Hippocampal formation (tissue), 2 donors: ENCODE measurements around the gene PSMB8.
"Not testable (repeated sequence)": the region's sequence is repeated elsewhere in the genome, so short reads cannot be mapped to it uniquely, and the experiment has no call there.

Source experiments
- DNase-seq, 2 donors: peaks; one replicate each; lab custom pipeline; 2025; lab: John Stamatoyannopoulos, UW

Gene PSMB8

DNA sequence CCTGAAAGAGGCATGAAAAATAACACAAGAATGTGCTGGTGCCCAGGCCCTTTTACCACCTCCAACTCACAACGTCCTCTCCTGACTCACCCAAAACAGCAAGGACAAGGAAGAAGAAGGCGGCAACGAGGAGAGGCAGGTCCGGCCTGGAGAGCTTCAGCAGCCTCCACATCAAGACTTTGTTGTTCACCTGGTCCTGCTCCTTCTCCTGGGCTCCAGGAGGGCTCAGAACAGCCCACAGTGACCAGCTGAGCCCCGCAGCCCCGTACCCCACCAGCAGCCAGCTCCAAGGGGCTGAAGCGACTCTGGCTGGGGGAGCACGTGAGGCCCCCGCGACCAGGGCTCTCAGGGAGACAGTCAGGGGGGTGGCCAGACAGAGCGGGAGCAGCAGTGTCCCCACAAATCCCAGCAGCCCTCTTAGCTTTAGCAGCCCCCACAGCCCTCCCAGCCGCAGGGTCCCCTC is 6.2 kb downstream of the PSMB8 start:
- no peak for DNase-seq

DNA sequence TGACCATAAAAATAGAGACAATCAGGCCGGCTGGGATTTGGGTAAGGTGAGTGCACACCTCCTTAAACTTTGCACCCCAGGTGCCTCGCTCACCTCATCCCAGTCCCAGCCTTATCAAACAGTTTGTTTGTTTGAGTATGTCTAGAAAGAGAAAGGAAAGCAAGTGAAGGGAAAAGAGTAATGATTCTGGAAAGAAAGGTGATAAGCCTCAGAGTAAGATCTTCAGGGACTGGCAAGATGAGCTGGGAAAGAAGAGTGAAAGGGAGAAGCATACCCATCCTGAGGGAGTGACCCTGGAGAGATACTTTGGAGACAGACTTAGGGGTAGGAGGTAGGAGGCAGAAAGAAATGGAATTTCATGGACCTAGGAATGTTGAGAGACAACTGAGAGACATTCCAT is 7.0 kb downstream of the PSMB8 start:
- no peak for DNase-seq

DNA sequence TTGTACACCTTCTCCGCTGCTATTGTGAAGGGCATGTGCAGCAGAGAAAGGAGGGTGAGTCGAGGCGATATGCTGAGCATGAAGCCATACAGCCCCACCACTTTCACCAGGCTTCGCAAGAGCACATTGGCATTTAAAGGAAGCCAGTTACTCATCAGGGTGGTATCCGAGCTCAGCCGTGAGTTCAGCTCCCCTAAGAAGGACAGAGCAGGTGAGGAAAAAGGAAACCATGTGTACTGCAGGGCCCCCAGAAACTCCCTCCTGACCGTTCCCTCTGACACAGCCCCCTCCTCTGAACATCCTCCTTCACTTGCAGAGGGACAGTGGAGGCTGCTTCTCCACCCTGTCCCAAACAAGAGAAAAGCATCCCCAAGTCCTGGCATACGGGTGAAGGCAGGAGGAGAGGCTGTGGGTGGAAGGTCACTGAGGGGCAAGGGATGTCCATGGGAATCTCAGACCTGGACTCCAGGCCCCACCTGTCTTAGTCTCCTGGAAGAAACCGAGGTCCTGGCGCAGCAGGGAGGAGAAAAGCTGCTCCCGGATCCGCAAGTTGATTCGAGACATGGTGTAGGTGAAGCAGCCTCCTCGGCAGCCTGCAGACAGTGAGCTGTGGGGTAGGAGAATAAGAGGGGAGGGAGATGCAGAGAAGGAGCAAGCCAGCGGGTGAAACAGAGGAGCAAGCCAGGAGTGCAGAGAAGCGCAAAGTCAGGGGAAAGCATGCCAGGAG is 8.5 kb downstream of the PSMB8 start:
- DNase-seq = no peak

DNA sequence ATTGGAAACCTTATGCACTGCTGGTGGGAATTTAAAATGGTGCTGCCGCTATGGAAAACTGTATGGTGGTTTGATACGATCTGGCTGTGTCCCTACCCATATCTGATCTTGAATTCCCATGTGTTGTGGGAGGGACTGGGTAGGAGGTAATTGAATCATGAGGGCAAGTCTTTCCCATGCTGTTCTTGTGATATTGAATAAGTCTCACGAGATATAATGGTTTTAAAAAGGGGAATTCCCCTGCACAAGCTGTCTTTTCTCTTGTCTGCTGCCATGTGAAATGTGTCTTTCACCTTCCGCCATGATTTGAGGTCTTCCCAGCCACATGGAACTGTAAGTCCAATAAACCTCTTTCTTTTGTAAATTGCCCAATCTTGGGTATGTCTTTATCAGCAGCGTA is 10.2 kb downstream of the PSMB8 start:
- no peak for DNase-seq

DNA sequence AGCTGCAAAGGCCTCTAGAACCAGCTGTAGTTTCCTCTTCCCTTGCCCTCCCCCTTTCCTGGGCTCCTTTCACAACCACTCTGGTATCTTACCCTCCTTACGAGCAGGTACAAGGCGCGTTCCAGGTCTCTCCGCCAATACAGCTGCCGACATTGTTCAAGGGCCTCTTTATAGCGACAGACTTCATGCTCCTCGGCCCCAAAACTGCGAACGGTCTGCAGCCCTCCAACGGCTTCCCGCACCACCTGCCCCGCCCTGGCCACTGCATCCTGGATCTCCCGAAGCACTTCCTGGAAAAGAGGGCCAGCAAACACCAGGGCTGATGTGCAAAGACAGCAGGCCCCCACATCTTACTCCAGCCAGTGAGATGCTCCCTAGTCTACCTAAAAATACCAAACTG is 11.3 kb downstream of the PSMB8 start:
- DNase-seq = no peak

DNA sequence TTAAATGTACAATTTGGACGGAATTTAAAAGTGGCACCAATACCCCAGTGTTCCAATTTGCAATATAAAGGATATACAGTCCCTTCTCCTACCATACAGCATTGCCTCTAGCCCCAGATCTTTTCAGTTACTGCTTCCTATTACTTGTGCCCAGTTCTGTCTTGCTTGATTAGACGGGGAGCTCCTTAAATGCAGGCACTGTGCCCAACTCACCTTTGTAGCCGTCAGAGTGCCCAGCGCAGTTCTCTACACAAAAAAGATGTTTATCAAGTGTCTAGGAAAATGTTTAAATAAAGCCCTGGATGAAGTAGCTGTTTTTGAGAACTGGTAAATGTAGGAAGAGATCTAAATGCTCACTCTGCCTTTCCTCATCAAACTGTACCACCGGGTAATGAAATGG is 12.9 kb downstream of the PSMB8 start:
- DNase-seq = no peak

DNA sequence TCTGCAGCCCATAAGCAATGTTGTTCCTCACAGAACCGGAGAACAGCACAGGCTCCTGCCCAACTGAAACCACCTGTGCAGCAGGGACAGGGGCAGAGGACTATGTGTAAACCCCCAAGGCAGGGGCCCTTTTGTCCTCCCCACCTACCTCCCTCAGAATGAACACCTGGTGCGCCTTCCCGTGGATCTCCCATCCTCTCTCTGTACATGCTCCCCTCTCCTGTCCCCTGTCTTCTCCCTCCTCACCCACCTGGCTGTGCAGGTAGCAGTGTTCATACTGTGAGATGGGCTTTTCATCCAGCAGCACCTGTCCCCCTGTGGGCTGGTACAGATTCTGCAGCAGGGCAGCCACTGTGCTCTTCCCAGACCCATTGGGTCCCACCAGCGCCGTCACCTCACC is 13.8 kb downstream of the PSMB8 start:
- DNase-seq = no peak

DNA sequence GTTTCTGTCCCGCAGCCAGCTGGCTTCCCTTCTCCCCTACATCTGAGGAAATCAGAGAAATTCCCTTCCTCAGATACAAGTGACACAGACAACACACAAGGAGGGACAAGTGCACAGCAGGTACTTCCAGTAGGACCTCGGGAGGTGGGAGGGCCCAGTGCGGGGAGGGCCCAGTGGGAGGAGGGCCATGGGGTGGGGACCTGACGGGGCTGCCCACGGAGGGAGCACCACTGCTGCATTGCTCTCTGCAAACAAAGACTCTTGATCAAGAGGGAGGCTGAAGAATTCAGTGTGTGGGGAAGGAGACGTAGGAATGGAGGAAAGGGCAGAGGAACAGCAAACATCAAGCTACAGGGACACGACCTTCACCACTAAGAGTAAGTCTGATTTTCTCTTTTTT is 14.4 kb downstream of the PSMB8 start:
- no peak for DNase-seq

DNA sequence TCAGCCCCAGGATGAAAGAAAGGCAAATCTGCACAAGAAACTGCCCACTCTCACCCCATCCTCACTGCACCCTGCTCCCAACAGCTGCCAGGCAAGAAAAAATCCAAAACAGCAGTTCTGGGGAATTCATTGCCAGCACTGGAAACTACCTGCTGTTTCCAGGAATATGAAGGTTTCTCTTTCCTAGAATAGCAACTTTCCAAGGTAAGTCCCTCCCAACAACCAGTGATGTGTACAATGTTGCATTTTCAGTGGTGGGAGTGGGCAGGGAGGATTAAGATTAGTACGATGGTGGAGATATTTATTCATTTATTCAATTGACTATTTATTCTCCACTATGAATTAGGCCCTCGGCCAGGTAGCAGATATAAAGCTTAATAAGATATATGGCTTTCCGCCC is 16.8 kb downstream of the PSMB8 start:
- DNase-seq = no peak

DNA sequence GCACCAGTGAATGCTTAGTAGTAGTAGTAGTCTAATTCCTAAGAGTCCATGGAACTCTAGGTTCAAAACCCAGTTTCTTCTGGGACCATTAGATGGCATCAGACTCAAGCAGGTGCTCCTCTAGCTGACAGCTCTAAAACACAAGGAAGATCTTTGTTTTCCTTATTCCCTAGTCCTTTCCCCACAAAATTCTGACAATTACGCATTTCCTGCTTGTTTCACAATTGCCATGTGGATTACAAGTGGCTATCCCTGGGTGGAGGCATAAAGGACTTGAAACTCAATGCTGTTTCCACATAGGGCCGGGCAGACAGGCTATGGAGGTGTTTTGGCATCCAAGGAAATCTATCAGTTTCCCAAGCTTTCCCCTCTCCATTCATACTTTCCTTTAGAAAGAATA is 17.9 kb downstream of the PSMB8 start:
- peak in 1 of 2 donors; percentile 11 for DNase-seq

DNA sequence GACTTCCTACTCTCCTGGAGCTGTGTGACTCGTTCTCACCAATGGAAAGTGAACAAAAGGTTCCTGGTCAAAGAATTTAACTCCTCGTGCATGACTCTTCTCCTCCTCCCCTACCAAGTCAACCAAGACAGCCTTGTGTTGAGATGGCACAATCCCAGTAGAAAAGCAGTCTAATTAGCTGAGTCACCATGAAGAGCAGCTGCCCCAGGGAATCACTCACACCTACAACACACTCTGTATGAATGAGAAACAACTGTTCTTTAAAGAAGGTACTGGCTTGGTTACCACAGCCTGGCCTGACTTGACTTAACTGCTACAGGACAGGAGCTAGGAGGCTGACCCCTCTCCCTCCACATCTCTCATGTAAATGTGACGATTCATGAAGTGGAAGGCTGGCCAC is 24.1 kb downstream of the PSMB8 start:
- no peak for DNase-seq

DNA sequence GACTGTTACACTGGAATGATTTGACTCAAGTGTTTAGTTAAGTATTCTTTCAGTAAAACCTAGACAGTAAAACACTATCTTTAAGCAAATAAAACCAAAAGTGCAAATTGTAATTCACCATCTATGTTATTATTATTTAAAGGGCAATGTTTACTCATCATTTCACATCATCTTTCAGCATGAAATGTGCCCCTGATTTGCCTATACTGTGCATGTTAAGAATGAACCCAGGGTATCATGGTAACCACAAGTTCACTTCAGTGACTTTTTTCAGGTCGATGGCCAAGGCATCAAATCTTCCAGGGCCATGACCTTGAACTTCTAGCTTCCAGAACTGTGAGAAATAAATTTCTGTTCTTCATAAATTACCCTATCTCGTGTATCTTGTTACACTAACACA is 25.0 kb downstream of the PSMB8 start:
- no peak for DNase-seq

DNA sequence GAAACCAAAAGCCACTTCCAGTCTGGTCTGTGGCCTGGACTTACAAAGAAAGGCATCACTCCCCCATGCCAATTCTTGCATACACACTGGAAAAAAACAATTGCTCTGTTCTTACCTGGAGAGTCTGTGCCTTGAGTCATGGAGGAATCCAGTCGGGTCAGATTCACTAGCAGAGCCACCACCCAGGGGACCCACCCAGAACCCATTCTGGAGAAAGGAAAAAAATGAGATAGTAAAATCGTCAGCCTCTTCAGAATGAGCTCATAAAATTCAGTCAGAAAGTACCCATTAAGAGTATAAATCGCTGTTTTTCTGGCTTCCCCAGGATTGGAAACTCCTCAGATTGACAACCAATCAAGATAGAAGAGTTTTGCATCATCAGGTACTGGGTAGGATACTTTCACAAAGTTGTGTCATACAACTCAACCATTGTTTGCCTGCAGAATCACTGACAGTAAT is 27.1 kb downstream of the PSMB8 start, which contains the start of gene HLA-DOB:
Gene HLA-DOB (minus strand): TSS at position 257 of the 459 bp plus-strand sequence. CDS start 51 bp downstream, at position 206.
- DNase-seq = peak in 1 of 2 donors; percentile 3

DNA sequence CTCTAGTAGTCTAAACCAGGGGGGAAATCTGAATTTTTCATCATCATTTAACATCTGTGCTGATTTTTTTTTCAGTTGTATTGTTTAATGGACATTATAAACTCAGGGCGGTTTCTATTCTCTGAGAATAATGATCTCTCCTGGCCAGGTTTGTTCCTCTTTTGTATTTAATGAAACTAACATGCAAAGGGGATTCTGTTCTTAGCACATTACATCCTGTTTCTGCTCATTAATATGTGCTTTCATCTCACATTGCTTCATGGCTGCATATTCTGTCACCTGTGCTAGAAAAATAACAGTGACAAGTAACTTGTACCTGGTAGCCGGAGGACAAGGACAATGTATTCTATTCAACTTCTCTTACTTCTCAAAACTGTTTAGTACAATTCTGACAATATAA is 27.9 kb downstream of the PSMB8 start:
- DNase-seq = no peak

DNA sequence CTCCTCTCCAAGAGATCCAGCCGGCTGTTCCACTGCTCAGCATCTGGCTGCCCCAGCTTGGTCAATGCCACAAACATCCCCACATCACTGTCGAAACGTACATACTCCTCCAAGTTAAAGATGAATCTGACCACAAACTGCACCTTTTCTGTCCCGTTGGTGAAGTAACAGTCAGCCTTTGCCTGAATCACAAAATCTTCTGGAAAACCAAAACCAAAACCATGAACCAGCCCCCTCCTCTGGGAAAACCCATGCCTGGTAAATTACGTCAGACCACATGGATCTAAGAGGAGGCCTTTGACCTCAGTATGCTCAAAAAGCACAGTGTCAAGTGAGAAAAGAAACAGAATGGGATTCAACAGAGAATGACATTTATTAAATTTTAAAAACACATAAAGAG is 28.7 kb downstream of the PSMB8 start:
- no peak for DNase-seq

DNA sequence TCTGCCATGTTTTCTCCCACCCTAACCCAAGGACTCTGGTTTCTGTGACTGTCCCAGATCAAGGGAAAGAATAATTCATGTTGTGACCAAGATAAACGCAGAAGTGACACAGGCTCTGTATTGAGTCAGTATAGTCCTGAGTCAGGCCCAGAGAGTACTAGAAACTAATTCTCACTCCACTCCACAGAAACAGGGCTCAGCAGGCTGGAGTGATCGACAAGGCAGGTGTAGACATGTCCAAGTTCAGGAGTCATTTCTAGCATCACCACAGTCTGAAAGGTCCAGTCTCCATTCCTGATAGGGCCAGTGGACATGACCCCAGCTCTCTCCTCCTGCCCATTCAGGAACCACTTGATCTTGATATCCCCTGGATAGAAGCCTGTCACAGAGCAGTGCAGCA is 29.7 kb downstream of the PSMB8 start:
- no peak for DNase-seq

DNA sequence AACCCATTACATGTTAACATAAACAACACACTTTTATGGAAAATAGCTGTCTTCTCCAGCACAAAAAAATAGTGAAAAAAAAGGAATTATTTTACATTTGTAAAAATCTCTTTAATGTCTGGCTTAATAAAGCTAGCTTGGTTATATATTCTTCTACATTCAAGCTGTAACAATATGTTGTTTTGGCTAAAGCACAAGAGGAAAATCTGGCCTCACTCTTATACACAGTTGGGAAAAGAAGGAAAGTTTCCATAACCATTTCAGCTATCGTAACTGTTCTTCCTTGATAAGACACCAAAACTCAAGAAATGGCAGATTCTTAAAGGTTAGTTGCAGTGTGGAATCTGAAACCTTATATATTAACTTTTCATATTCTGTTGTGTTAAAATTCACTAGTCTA is 34.7 kb downstream of the PSMB8 start:
- DNase-seq = no peak

DNA sequence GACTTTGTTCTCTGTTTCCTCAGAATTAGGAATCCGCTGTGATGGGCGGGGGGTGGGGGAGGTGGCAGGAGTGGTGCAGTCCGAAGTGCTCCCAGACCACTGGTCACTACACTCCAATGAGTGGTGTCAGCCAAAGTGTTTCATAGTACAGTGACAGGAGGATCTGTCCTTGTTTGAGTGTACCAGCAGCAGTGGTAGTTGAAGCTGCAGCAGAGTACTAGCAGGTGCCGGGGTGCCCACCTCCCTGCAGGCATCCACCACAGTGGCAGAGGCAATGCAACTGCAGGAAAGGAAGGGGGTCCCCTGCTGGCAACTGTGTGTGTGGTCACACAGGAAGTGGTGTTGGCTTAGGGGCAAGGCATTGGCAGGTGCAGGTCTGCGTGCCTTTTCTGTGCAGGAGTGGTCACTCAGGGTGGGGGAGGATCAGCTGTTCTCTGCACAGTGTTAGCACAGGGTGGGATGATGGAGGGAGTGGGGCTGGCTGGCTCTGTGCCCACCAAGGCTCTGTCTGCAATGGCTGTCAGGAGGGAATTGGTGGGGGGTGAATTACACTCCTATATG is 36.7 kb downstream of the PSMB8 start:
- no peak for DNase-seq

DNA sequence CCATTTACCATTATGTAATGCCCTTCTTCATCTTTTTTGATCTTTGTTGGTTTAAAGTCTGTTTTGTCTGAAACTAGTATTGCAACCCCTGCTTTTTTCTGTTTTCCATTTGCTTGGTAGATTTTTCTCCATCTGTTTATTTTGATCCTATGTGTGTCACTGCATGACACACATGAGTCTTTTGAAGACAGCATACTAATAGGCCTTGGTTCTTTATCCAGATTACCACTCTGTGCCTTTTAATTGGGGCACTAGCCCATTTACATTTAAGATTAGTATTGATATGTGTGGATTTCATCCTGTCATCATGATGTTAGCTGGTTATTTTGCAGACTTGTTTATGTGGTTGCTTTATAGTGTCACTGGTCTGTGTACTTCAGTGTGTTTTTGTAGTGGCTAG is 38.4 kb downstream of the PSMB8 start:
- not testable (repeated sequence) for DNase-seq

DNA sequence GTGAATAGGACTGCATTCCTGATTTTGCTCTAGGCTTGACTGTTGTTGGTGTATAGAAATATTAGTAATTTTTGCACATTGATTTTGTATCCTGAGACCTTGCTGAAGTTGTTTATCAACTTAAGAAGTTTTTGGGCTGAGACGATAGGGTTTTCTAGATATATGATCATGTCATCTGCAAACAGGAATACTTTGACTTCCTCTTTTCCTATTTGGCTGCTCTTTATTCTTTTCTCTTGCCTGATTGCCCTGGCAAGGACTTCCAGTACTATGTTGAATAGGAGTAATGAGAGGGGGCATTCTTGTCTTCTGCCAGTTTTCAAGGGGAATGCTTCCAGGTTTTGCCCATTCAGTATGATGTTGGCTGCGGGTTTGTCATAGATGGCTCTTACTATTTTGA is 40.4 kb downstream of the PSMB8 start:
- no peak for DNase-seq

DNA sequence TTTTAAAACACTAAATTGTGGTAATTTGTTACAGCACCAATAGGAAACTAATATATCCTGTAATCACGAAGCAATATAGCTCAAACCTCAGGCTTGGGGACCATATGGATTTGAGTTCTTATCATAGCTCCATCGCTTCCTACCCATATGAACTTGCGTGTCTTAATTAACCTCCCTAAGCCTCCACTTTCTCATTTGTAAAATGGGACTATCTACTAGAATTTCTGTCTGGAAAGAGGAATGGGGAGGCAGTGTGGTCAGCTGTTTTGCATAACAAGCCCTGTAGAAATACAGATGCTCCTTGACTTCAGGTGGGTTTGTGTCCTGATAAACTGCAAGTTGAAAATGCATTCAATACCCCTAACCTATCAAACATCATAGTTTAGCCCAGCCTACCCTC is 44.1 kb downstream of the PSMB8 start:
- no peak for DNase-seq

DNA sequence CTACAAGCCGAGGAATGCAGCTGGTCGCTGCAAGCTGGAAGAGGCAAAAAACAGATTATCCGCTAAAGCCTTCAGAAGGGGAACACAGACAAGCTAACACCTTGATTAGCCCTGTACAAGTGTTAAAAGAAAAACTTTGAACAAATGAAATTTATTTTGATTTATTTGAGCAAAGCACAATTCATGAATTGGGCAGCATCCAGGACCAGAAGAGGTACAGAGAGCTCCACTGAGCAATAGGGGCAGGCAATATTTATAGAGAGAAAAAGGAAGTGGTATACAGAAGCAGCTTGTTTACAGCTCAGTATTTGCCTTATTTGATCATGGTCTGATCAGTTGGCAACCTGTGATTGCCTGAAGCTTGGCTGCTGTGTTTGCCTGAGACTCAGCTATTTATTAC is 44.7 kb downstream of the PSMB8 start:
- no peak for DNase-seq

DNA sequence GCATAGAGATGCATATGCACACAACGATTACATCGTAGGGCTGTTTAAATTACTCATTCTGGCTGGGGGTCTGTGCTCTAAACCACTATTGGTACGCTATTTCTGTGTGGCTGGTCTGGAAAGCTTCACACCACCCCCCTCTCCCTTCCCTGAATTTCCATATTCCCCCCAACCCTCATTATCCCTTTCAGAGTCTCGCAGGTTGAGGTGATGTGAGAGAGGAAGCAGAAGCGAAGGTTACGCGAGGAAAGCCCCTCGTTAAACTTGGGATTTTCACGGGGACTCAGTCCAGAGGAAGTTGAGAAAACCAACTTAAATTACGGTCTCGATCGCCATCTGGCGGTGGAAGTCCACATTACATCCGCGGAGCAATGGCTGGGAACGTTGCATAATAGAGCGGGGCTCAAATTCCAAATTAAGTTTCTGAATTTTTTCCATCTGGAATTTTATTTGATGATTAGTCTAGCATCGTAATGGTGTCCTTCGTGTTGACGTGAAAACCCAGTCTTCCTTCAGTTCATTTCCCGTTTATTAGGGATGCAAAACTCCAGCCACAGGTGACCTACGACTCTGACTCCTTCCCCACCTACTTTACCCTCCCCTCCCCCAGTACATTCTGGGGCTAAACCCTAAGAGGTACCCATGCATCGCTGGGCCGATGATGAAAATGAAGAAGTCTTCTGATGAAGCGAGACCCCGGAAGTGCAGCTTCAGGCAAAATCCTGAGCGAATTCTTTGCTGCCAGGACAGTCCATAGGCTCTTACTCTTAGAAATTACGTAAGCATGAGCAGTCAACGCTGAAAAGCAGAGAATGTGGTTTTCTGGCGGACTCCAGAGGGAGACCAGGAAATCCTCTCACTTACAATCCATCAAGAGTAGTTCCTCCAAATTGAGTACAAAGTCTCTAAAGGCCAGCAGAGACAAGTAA is 46.7 kb downstream of the PSMB8 start:
- DNase-seq = peak; percentile 14 to 20
